K562 (cell line): ENCODE data around the gene ABCA8. TPM values are rescaled to one million over a fixed set of nuclear protein-coding genes. Genes with fewer than 3 reads are reported as not detected.

ENCODE experiments used
- ATAC-seq: fragments of 200-7000 bp; cut with Tn5 transposase; 3 replicates; pipeline ENCODE4 v1.9.1; 2020; ENCODE audit warnings: moderate library complexity
- BruUV-seq: library from RNA; stranded (reverse); fragments of 400-500 nt; replicated peaks from 2 replicates; lab custom pipeline; 2021; lab: Mats Ljungman, UMichigan
- CTCF ChIA-PET: fragments of 300-600 bp; formaldehyde crosslinking; extraction: SDS; loops from one replicate; lab custom pipeline; 2021; ENCODE audit warnings: low intra/inter-chr PET ratio; lab: Yijun Ruan, JAX
- POLR2A ChIA-PET: fragments of 300-600, 350-650 bp; sonication (Branson Sonifier 250); formaldehyde crosslinking; extraction: SDS; loops from one replicate; lab custom pipeline; 2021; ENCODE audit warnings: antibody characterized with exemption, inconsistent platforms; lab: Yijun Ruan, JAX
- DNase-seq, 4 experiments: peaks; one replicate each; pipeline versions ENCODE4 v3.0.0 to v3.0.0-alpha.2; 2011 to 2018; ENCODE audit warnings: low spot score in 3 of 4, mixed read lengths in 3 of 4; ENCODE audit errors: extremely low read depth in 1 of 4
- FAIRE-seq: peaks from 2 replicates; lab custom pipeline; 2011; peaks lifted over from hg19 to GRCh38; lab: Jason Lieb, UNC
- H2AFZ ChIP-seq: 2 replicates; pipeline ENCODE4 v1.6.0; 2011; ENCODE audit warnings: low read depth, low read length, control low read depth, inconsistent platforms
- H3K27ac ChIP-seq: fragments of 200-600 bp; 3 replicates; pipeline ENCODE4 v1.8.0; 2011; ENCODE audit warnings: low read depth, mild to moderate bottlenecking, control low read depth, inconsistent platforms, low read length, moderate library complexity, mixed read lengths; ENCODE audit errors: extremely low read depth
- H3K27me3 ChIP-seq, 2 experiments: fragments of 300-600 bp in 1 of 2; 2 replicates in 1 of 2; 3 replicates in 1 of 2; pipeline versions ENCODE4 v1.6.0 to v1.8.0; 2011; ENCODE audit warnings: inconsistent platforms in 2 of 2, low read length in 2 of 2, mild to moderate bottlenecking in 1 of 2, mixed read lengths in 1 of 2, moderate library complexity in 1 of 2; ENCODE audit not compliant: control insufficient read depth in 2 of 2, insufficient read depth in 2 of 2
- H3K36me3 ChIP-seq: fragments of 300-600 bp; 3 replicates; pipeline ENCODE4 v1.8.0; 2011; ENCODE audit warnings: mild to moderate bottlenecking, low read length, inconsistent platforms; ENCODE audit not compliant: control insufficient read depth, insufficient read depth
- H3K4me1 ChIP-seq, 2 experiments: fragments of 200-600 bp in 1 of 2; replicated peaks in 1 of 2; 2 replicates in 1 of 2; 3 replicates in 1 of 2; pipeline versions ENCODE4 v1.5.1 to v1.8.0; 2011; ENCODE audit warnings: inconsistent platforms in 2 of 2, low read length in 2 of 2, mild to moderate bottlenecking in 1 of 2, mixed read lengths in 1 of 2, moderate library complexity in 1 of 2; ENCODE audit not compliant: control insufficient read depth in 2 of 2, insufficient read depth in 2 of 2
- H3K4me2 ChIP-seq: 2 replicates; pipeline ENCODE4 v1.6.1; 2011; ENCODE audit warnings: low read length, control low read depth, inconsistent platforms, mixed read lengths; ENCODE audit not compliant: insufficient read depth
- H3K4me3 ChIP-seq: fragments of 200-600 bp; sonication (generic), shearing (Covaris generic); 2 replicates; pipeline ENCODE4 v1.5.1; 2016; ENCODE audit warnings: control low read depth, inconsistent platforms
- H3K79me2 ChIP-seq: fragments of 200-600 bp; 3 replicates; pipeline ENCODE4 v1.8.0; 2011; ENCODE audit warnings: low read length, inconsistent platforms; ENCODE audit not compliant: control insufficient read depth, insufficient read depth
- H3K9ac ChIP-seq, 2 experiments: 2 replicates each; pipeline versions ENCODE4 v1.6.0 to v1.6.1; 2011; ENCODE audit warnings: low read depth in 2 of 2, low read length in 2 of 2, control low read depth in 1 of 2, inconsistent platforms in 1 of 2, mild to moderate bottlenecking in 1 of 2, mixed read lengths in 1 of 2; ENCODE audit not compliant: insufficient read depth in 1 of 2
- H3K9me1 ChIP-seq: one replicate; pipeline ENCODE4 v1.6.0; 2011; ENCODE audit warnings: inconsistent platforms, mild to moderate bottlenecking, low read length, moderate library complexity; ENCODE audit not compliant: control insufficient read depth, insufficient read depth
- H3K9me3 ChIP-seq: replicated peaks from 2 replicates; pipeline ENCODE4 v1.5.1; 2011; ENCODE audit warnings: low read depth, low read length, inconsistent platforms; ENCODE audit not compliant: control insufficient read depth, insufficient read depth
- H4K20me1 ChIP-seq: replicated peaks from 2 replicates; pipeline ENCODE4 v1.6.1; 2011; ENCODE audit warnings: low read length, inconsistent platforms, mixed read lengths; ENCODE audit not compliant: control insufficient read depth, insufficient read depth
- BDP1 ChIP-seq: IDR thresholded peaks from 3 replicates; pipeline ENCODE4 v1.6.1; 2011; ENCODE audit not compliant: insufficient read length, insufficient read depth
- BRCA1 ChIP-seq, 2 experiments: fragments of 450-650 bp in 1 of 2; sonication (generic) in 1 of 2; formaldehyde crosslinking in 1 of 2; IDR thresholded peaks; 2 replicates each; pipeline versions ENCODE4 v1.5.0 to v1.6.1; 2017 to 2020; ENCODE audit warnings: mild to moderate bottlenecking in 1 of 2, missing genetic modification reagents in 1 of 2
- FIP1L1 ChIP-seq: fragments of 200-400 bp; formaldehyde crosslinking; IDR thresholded peaks from 2 replicates; pipeline ENCODE4 v1.6.1; 2018; ENCODE audit warnings: mild to moderate bottlenecking, low read depth, low read length; ENCODE audit not compliant: poor library complexity, severe bottlenecking
- FOXK2 ChIP-seq, 2 experiments: fragments of 450-650 bp; IDR thresholded peaks in 1 of 2; conservative IDR thresholded peaks in 1 of 2; 2 replicates each; pipeline ENCODE4 v1.6.1; 2016; ENCODE audit warnings: low read depth in 2 of 2, mild to moderate bottlenecking in 1 of 2
- HNRNPH1 ChIP-seq: fragments of 200-400 bp; formaldehyde crosslinking; optimal IDR thresholded peaks from 2 replicates; pipeline ENCODE3; 2017; ENCODE audit warnings: low read depth, mild to moderate bottlenecking, low read length, moderate library complexity
- IFI16 ChIP-seq: fragments of 250-450 bp; sonication (Bioruptor Pico); IDR thresholded peaks from 2 replicates; pipeline ENCODE4 v2.1.2; 2022; ENCODE audit warnings: mild to moderate bottlenecking, inconsistent platforms
- JUND ChIP-seq, 2 experiments: IDR thresholded peaks; 2 replicates in 1 of 2; 3 replicates in 1 of 2; pipeline ENCODE4 v1.6.1; 2011; ENCODE audit warnings: borderline replicate concordance in 2 of 2, low read depth in 2 of 2, low read length in 2 of 2, improper control_type of control experiment in 1 of 2, missing biosample characterization in 1 of 2, missing genetic modification characterization in 1 of 2, missing genetic modification reagents in 1 of 2
- KLF1 ChIP-seq: fragments of 450-650 bp; IDR thresholded peaks from 2 replicates; pipeline ENCODE4 v1.6.1; 2016; ENCODE audit warnings: missing genetic modification characterization, missing compliant biosample characterization
- MEF2A ChIP-seq: IDR thresholded peaks from 2 replicates; pipeline ENCODE4 v1.6.1; 2011; ENCODE audit warnings: low read depth, mild to moderate bottlenecking, low read length, moderate library complexity; ENCODE audit not compliant: control insufficient read depth
- MEF2D ChIP-seq: conservative IDR thresholded peaks from 2 replicates; pipeline ENCODE4 v1.6.1; 2016; ENCODE audit warnings: low read depth, missing genetic modification characterization, missing compliant biosample characterization
- NFIX ChIP-seq: fragments of 250-450 bp; sonication (Bioruptor Pico); IDR thresholded peaks from 2 replicates; pipeline ENCODE4 v1.4.0; 2020; ENCODE audit warnings: low read depth, mild to moderate bottlenecking, moderate library complexity
- SAFB2 ChIP-seq: fragments of 200-400 bp; formaldehyde crosslinking; IDR thresholded peaks from 2 replicates; pipeline ENCODE4 v1.6.1; 2018; ENCODE audit warnings: borderline replicate concordance, low read length, low read depth, moderate library complexity; ENCODE audit not compliant: severe bottlenecking
- ZC3H4 ChIP-seq: sonication (generic); formaldehyde crosslinking; IDR thresholded peaks from 2 replicates; pipeline ENCODE4 v1.9.0; 2021; ENCODE audit warnings: missing genetic modification reagents, borderline replicate concordance
- WGBS: fragments of 100-300 bp; shearing (Covaris generic); methylation state at CpG from one replicate; pipeline ENCODE4 v1.1.6; 2016; ENCODE audit warnings: low coverage, mixed read lengths; ENCODE audit not compliant: insufficient coverage; ENCODE audit errors: missing lambda C conversion rate; 5-methylcytosine and 5-hydroxymethylcytosine counted together
- in situ Hi-C: fragments of 300-500 bp; cut with MboI; formaldehyde crosslinking; loops from 4 replicates; pipeline ENCODE4 v1.15.0; 2018; ENCODE audit warnings: inconsistent platforms, mixed read lengths
- intact Hi-C: fragments of 100-400 bp; cut with micrococcal nuclease; formaldehyde crosslinking; loops from 2 replicates; pipeline ENCODE4 v1.14.2; 2022
- polyA plus RNA-seq, 8 experiments: library from polyadenylated mRNA; depleted of rRNA in 4 of 8; stranded (reverse) in 5 of 8; unstranded in 3 of 8; fragments of >200 nt; fragmentation: Nextera tagmentation in 2 of 8; fragmentation: Illumina TruSeq in 1 of 8; extraction: Ambion mirVana in 2 of 8; extraction: Trizol in 1 of 8; gene quantifications; 2 replicates each; pipeline versions ENCODE4 v1.2.1 to v1.2.3, GENCODE V29; 2011 to 2014; ENCODE audit warnings: inconsistent platforms in 1 of 8, missing spikeins in 1 of 8
- total RNA-seq, 7 experiments: library from RNA; depleted of rRNA in 6 of 7; stranded (reverse); fragments of >200 nt in 6 of 7; fragmentation: Illumina TruSeq in 2 of 7; extraction: Trizol in 2 of 7; gene quantifications; 2 replicates each; pipeline versions ENCODE4 v1.2.1 to v1.2.3, GENCODE V29; 2011 to 2021; ENCODE audit warnings: low replicate concordance in 1 of 7
- TF ChIP-seq, protein P1 (sequence below), 2 experiments: fragments of 450-650 bp in 1 of 2; sonication (generic) in 1 of 2; formaldehyde crosslinking in 1 of 2; IDR thresholded peaks in 1 of 2; conservative IDR thresholded peaks in 1 of 2; 2 replicates each; pipeline versions ENCODE4 v1.6.1 to v1.8.1; 2016 to 2023; ENCODE audit warnings: mild to moderate bottlenecking in 2 of 2, moderate library complexity in 2 of 2, inconsistent platforms in 1 of 2, missing genetic modification reagents in 1 of 2
- TF ChIP-seq, protein P2 (sequence below): fragments of 250-450 bp; sonication (Bioruptor Pico); IDR thresholded peaks from 2 replicates; pipeline ENCODE4 v1.6.1; 2021; ENCODE audit warnings: mild to moderate bottlenecking
- TF ChIP-seq, protein P3 (sequence below): fragments of 450-650 bp; IDR thresholded peaks from 2 replicates; pipeline ENCODE4 v1.6.1; 2016

ABCA8 gene
- total and polyA plus RNA-seq, 9 of the 15 experiments (the other 6 are each of a cell fraction or from before 2014, with no cell fraction given), result 1.8 to 13.2 (median 12.0) TPM

DNA sequence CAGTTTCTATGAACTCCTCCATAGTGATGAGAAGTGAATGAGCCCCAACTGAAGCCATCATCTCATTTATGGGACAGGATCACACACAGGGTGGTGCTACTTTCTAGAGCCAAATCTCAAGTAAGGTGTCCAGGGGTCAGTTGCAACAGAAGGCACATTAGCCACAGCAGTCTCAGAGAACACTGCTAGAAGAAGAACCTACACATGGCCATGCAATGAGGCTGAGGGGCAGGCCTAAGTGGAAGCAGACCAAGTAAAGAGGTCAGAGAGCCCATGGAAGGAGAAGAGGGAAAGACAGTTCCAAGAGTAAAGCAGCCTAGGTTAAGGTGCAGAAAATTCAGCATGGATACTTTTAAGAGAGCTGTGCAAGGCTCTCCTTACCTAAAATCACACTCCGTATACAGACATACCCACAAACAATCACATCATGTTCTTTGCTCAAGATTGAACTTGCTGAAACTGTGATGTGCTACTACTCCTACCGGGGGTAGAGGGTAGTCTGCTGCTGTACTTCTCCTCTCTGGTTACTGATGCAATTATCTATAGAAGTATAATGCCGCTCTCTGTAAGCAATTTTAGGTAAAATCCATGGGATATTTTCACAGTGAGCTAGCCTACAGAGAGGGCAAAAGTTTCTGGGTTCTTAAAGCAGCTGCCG, 1.7 kb downstream of the ABCA8 start (continued):
- TF ChIP-seq FIP1L1, result no peak
- no peak for TF ChIP-seq NFIX (CRISPR knock-in tag)
- TF ChIP-seq HNRNPH1, result no peak
- no peak for TF ChIP-seq IFI16
- no peak for TF ChIP-seq KLF1 (tag)
- no peak for TF ChIP-seq BRCA1 (IDR thresholded peaks at IDR 0.05)
- TF ChIP-seq BRCA1 (CRISPR knock-in tag; IDR thresholded peaks at IDR 0.05), result no peak
- no peak for TF ChIP-seq ZC3H4 (CRISPR knock-in tag)

DNA sequence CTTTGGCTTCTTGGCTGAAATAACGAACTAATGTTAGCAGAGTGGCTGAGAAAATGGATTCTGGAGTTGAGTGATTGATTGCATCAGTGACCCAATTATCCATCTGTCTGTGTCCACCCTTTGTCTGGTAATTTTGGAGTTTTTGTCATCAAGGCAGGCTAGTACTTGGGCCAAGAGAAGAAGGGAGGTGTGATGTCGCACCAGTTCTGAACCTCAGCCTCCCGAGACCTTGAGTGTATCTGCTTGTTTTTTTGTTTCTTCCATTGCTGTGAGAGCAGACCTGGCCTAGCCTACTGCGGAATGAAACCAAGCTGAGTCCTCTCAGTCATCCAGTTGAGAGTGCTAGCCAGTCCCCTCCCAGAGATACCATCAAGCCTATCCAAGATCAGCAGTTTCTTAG, 4.5 kb downstream of the ABCA8 start:
- CTCF ChIA-PET, result no interaction called here
- peak; percentile 75 for FAIRE-seq
- Histone ChIP-seq H3K79me2 (peaks cover 15% of the 10 kb centered on the region; the same call in 2 of the 3 replicates), H3K9ac (peak overlapping the region; percentile 10 to 28; a peak in 1 of 4 replicates), H3K4me1 (peaks cover 0 to 12% of the 10 kb centered on the region in 2 experiments; a peak in 3 of 5 replicates), H4K20me1 (no peaks in the 10 kb centered on the region), H3K4me3 (no peak overlapping the region), H2AFZ (peak overlapping the region; percentile 37; the same call in 1 of the 2 replicates), H3K9me3 (no peaks in the 10 kb centered on the region), H3K27me3 (no peaks in the 10 kb centered on the region), H3K4me2 (peak overlapping the region; percentile 37), H3K27ac (no peak overlapping the region; the same call in 2 of the 3 replicates), H3K9me1 (no peaks in the 10 kb centered on the region), H3K36me3 (no peaks in the 10 kb centered on the region)
- in situ Hi-C loops, result loop anchor here (25.0 kb wide), 1 partner anchor 287 kb away; the partner anchor contains the start of gene ABCA10
- peak in 1 of 4 experiments; percentile 33 for DNase-seq
- 15% methylated on average over 4 of the region's 4 CpGs for WGBS
- POLR2A ChIA-PET, result interaction anchor here (1.0 kb wide), 1 partner anchor 8 kb away, joined by 3 read pairs; no protein-coding TSS in a partner anchor
- peak; percentile 73 for ATAC-seq
- BruUV-seq, result no TSS peak
- intact Hi-C loops, result no loop called here
- TF ChIP-seq FOXK2 (conservative IDR thresholded peaks at IDR 0.05 in 1 of 2, IDR thresholded peaks at IDR 0.05 in 1 of 2; ENCODE audit: low read depth in 2 of 2) (peak in 1 of 2 experiments; percentile 30; a peak in 1 of 4 replicates), BDP1 (no peak), SAFB2 (no peak), JUND (IDR thresholded peaks at IDR 0.05; ENCODE audit: borderline replicate concordance, low read depth, low read length) (0 out of 2 replicates have a peak, but pooled peaks have one; percentile 9), JUND (tag; IDR thresholded peaks at IDR 0.05; ENCODE audit: borderline replicate concordance, low read depth, low read length) (no peak), MEF2A (no peak), MEF2D (tag) (0 out of 2 replicates have a peak, but pooled peaks have one; percentile 64)
- TF ChIP-seq, protein P1, sequence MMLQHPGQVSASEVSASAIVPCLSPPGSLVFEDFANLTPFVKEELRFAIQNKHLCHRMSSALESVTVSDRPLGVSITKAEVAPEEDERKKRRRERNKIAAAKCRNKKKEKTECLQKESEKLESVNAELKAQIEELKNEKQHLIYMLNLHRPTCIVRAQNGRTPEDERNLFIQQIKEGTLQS (IDR thresholded peaks at IDR 0.05), result peak; percentile 57; the same call in 1 of the 2 replicates
- TF ChIP-seq, protein P1 (CRISPR knock-in tag; conservative IDR thresholded peaks at IDR 0.05), result no peak
- TF ChIP-seq, protein P2, sequence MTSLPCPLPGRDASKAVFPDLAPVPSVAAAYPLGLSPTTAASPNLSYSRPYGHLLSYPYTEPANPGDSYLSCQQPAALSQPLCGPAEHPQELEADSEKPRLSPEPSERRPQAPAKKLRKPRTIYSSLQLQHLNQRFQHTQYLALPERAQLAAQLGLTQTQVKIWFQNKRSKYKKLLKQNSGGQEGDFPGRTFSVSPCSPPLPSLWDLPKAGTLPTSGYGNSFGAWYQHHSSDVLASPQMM, result no peak
- TF ChIP-seq, protein P3, sequence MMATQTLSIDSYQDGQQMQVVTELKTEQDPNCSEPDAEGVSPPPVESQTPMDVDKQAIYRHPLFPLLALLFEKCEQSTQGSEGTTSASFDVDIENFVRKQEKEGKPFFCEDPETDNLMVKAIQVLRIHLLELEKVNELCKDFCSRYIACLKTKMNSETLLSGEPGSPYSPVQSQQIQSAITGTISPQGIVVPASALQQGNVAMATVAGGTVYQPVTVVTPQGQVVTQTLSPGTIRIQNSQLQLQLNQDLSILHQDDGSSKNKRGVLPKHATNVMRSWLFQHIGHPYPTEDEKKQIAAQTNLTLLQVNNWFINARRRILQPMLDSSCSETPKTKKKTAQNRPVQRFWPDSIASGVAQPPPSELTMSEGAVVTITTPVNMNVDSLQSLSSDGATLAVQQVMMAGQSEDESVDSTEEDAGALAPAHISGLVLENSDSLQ, result peak; percentile 54; the same call in 1 of the 2 replicates
